ENCODE results near the gene ATP5F1A.
"Not testable (repeated sequence)": the region's sequence is repeated elsewhere in the genome, so short reads cannot be mapped to it uniquely, and the experiment has no call there.

The ATP5F1A gene

DNA sequence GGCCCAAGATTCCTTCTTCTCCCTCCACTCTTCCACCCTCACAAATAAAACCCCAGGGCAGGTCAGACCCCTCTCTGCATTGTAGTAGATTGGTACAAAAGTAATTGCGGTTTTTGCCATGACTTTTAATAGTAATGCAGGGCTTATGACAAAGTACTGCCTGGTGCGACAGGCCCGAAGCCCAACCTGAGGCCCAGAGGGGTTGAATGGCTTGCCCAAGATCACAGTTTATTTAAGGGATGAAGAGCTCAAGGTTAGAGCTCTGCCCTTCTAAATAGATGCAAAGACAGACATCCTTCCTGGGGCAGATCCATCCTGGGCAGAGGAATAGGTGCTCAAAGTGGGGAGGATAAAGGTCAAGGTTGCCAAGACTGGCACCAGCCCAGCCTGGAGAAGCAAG is 25.1 kb downstream of the ATP5F1A start:
- DNase-seq, result no peak

DNA sequence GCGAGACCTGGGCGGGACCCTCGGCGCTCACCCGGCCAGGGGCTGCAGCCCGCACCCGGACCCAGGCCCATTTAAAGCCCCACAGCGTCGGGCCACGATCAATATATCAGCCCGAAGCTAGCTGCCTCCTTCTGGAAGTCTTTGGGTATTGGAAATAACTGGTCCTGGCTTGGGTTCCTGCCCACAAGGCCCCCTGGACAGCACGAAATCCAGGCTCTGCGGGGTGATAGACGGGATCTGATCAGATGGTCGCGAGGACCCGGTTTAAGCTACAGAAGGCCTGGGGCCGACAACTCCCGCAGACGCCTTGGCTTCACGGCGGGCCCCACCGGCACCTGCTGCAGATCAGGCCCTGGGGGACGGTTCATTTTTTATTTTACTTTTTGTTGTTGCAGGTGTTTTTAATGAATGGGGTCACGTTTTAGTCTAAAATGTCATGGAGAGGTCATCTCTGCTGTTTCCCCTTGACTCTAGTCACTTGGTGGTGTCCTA is 25.7 kb downstream of the ATP5F1A start:
- DNase-seq, result no peak

DNA sequence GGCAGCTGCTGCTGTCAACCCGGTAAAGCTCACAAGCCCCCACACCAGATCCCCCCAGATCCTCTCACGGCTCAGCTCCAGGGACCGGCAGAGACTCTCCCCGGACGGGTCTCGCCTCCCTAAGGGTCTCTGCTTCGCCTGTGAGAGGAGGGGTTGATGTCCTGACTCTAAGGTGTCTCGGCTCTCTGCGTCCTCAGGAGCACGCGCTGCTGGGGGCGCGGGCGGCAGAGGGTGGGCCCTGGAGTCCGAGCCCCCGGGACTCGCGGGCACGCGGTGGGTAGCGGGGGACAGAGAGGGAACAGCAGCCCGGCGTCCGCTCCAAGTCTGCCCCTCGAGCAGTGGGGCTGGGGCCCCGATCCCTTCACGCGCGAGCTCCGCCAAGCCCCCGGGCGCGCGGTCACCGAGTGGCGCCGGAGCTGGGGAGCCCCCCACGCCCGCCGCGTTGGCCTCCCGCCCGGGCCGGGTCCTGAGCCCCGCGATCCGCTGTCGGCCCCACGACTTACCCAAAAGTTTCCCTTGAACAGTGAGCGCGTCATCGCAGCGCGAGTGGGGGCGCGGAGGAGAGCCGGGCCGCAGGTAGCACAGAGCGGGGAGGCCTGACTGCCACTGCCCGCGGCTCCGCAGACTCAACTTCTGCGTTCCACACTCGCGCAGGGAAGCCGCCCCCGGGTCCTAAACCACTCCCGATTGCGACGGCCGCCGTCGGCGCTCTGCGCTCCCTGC is 26.3 kb downstream of the ATP5F1A start, which contains the start of gene PSTPIP2:
PSTPIP2 (minus strand) TSS at position 608 of the 723 bp plus-strand sequence; CDS start at position 536, 72 bp downstream.
- DNase-seq, result peak; percentile 34

DNA sequence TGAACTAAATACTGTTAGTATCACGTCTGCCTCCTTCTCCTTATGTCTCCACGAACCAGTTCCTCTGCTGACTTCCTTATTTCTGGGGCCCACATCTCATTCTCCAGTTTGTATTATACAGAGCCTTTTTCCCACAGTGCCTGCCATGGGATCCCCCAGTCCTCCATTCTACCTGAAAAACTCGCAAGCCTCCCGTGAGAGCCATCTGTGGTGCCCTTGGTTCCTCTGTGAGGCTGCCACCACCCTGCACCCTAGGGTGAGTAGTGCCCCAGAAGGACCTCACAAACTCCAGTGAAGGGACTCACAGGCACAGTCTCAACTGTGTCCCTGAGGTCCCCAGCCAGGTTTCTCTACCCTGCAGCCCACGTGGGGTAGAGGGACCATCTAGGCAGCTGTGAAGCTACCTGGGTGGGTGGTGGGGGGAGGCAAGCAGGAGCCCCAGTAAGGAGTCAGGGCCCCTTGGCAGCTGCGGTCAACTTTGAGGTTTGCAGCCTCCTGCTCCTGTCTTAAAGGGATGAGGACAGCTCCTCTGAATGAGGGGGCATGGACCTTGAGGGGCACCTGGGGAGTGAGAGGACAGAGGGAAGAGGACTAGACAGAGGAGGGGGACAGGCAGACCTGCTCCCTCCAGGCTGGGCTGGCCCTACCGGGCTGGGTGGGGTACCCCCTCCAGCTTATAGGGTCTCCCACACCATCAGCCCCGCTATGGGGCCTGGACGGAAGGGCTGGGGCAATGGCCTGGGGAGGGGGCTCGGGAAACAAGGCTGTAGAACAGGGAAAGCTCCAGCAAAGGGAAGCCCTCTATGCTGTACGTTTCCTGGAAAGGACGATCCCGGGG is 27.1 kb downstream of the ATP5F1A start:
- no peak for DNase-seq

DNA sequence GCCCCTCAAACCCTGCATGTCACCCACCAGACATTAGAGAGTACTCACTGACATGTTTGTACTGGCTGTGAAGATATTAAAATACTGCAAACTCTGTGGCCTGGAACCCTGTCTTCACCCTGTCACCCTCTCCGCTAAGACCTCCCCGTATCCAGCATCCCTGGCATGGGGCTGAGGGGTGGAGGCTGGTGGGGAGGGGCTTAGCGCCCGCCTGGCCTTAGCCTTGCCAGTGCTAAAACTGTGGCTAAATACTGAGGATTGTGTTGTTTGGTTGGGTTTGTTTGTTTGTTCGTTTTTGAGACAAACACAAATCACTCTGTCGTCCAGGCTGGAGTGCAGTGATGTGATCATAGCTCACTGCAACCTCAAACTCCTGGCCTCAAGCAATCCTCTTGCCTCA is 27.9 kb downstream of the ATP5F1A start:
- no peak for DNase-seq

DNA sequence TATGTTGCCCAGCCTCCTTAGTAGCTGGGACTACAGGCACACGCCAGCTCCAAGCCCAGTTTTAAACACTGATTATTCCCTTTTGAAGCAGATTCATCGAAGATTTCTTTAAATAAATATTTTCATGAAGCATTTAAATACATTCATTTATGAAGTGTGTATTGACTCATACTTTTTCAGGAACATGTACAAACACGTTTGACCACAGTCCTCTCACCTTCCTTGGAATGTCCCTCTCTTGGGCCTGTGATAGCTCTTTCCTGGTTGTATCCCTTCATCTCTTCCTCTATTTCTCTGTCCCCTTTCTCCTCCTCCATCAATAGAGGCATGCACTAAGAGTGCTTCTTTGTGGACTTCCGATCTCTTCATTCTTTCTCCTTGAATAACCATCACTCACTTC is 28.6 kb downstream of the ATP5F1A start:
- DNase-seq, result no peak

DNA sequence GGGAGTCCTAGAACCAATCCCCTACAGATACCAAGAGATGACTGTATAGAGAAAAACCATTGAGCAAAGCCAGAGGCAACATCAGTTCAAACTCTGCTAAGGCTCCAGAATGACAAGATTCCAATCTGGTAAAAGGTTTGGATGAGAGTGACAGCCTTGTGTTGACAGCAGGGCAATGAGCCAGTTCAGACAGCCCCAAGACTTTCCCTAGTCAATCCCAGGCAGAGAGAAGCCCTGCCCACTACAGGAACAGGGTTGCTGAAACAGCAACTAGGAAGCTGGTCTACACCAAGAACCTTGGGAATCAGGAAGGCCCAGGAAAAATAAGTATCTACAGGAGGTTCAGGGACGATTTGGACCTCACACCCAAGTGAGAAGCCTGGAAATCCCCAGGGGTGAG is 29.3 kb downstream of the ATP5F1A start:
- no peak for DNase-seq

DNA sequence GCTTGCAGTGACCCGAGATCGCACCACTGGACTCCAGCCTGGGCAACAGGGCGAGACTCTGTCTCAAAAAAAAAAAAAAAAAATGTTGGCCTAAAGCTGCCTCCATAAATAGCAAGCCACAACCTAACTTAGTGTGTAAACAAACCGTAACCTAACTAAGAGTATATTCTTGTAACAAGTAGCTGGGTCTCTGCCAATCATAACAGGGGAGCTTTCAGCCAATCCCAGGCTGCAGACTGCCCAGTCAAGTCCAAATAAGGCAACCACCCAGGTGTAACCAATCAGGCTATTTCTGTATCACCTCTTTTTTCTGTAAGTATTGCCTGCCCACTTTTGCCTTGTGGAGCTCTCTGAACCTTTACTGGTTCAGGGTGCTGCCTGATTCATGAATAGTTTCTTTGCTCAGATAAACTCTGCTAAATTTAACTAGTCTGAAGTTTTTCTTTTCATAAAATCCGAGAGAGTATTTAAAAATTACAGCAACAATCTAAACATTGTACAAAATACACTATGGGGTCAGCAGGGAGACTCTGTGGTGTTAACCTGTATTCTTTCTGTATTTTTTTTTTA is 30.6 kb downstream of the ATP5F1A start:
- no peak for DNase-seq

DNA sequence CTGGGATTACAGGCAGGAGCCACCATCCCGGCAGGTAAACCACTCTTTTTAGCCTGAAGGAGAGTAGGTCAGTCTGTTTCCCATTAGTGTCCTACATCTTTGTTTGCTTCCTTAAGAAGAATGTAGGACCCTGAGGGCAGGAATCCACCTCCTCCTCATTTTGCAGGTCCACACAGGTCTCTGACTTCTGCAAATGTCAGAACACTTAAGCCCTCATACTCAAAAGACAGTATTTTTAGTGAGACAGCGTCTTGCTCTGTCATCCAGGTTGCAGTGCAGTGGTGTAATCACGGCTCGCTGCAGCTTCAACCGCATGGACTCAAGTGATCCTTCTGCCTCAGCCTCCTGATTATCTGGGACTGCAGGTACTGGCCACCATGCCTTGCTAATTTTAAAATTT is 35.3 kb downstream of the ATP5F1A start:
- DNase-seq, result no peak

DNA sequence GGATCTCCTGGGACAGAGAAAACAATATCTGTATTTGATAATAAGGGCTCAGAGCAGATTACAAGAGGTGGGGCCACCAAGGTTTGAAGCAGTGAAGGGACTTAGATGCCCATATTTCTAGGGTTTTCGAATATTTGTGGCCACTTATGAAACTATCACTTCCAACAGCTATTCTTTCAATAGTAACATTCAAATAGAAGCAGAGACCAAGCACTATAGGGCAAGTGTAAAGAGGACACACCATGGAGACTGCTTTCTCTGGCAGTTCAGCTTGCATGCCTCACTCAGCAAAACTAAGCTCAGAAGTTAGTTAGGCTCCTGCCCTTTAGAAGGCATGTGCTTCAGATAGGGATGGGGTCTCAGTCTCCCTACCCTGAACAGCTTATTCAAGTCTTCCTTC is 36.3 kb downstream of the ATP5F1A start:
- DNase-seq, result no peak

DNA sequence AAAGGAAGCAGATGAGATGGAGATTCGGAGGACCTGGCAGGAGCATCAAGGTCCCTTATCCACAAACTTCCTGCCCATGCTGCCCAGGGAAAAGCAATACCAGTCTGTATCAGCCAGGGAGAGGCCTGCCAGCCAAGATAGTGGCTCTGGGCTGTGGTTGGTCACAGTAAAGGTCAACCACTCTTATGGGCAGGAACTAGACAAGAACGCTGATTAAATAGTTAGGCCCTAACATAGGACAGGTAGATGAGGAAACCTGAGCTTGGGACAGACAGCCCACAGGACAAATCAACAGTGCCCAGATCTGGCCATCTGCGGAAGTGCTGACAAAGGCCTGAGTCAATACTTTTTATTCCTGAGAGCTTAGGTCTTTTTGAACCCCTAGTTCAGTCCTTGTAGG is 36.7 kb downstream of the ATP5F1A start:
- DNase-seq, result no peak

DNA sequence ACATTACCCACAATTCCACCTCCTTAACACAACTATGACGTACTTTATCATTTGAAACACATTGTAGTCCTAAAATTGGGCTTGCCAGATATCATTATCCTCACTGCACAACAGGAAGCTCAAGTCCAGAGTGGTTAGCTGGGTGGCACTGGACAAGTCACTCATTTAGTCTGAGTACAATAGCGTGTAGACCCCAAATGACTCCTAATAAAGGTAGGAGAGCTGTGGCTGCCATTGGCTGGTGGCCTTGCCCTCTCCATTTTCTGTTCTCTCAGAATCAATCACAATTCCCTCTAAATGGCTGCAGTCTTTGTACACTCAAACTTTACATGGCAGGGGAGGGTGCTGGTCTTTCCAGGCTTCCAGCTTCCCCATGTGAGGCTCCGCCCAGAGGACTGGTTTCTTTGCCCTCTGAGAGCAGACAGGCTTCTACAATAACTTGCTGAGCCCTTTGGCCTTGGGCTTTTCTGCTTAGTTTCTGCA is 37.7 kb downstream of the ATP5F1A start:
- no peak for DNase-seq

DNA sequence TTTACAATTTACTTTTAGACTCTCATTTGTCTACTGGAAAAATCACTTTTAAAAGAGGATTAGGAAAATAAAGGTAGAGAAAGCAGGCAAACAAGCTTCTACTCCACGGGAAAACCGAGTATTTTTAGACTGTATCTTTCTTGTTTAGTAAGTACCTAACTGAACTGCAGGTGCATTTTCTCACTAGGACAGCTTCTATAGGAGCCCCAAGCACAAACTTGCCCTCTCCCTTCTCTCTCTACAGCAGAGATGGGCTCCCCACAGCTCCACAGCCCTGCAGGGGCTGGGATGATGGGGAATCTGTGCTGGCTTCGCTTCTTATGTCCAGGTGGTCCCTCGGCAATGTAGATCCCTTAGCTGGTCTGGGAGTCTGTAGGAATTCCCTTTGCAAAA is 42.3 kb downstream of the ATP5F1A start:
- no peak for DNase-seq

DNA sequence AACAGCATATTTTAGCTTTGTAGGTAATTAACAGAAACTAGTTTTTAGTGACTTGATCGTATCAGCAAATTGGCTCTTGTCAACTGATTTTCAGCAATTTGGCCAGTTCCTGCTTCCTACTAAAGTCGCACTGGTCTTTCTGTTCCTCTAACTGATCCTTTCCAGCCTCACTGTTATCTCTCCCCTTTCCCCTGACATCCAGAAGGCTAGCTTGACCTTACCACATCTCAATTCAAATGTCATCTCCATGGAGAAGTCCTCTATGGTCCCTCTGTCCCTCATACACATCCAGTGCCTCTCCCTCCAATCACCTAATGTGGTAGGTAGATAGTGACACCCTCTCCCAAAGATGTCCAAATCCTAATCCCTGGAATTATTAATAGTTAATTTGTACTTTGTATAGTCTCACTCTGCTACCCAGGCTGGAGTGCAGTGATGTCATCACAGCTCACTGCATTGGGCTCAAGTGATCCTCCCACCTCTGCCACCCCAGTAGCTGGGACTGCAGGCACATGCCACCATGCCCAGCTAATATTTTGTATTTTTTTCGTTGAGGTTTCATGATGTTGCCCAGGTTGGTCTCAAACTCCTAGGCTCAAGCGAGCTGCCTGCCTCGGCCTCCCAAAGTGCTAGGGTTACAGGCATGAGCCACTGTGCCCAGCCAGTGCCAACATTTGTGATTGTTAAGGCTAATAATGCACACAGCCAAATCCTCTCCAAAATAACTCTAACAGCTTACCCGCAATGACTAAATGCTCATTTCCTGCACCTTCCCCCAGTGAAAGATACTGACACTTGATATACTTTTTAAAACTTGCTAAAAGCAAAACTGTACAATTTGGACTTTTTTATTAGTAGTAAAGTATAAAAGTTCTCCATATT is 42.9 kb downstream of the ATP5F1A start:
- no peak for DNase-seq

DNA sequence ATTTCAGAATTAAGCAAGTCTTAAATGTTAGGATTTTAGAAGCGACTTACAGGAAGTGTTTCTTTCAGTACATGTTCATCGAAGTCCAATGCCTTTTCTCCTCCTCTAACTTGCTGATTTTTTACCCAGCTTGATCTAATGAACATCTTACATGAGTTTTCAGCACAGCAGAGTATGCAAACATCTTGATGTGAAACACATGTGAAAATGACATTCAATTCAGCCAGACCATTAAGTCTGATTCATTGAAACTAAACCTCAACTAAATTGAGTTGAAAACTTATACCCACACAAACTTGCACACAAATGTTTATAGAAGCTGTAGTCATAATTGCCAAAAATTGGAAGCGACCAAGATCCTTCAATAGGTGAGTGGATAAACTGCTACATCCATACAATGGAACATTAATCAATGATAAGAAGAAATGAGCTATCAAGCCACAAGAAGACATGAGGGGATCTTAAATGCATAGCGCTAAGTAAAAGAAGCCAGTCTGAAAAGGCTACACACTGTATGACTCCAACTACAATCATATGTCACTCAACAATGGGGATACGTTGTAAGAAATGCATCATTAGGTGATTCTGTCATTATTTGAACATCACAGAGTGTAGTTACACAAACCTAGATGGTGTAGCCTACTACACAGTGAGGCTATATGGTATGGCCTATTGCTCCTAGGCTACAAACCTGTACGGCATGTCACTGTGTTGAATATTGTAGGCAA is 44.6 kb downstream of the ATP5F1A start:
- DNase-seq, result no peak

DNA sequence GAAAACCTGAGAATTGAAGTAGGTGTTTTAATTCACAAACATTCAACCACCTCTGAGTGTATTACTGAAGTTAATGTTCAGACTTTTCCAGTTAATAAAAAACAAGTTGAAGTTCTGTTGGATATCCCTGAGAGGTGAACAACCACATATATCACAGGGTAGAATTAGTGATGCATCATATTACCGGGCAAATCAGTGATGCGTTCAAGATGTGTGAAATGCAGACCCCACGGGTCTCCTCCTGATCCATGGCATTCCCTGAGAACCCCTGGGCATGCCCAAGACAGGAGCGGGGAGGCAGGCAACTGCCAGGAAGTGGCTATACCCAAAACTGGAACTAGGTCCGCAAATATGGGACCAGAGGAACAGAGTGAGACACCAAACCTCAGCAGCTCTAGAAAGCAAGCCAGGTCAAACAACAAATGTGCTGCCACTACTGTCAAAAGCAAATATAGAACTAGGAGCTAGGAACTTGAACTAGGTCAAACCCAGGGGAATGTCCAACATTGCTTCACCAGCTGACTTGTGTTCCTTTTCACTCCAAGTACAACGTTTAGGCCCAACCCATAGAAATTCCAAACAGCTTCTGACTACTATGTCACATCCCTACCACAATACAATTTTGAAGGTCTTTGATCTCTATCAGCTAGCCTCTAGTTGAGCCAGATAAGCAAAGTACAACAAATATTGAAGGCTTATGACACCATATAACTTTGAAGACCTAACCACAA is 46.2 kb downstream of the ATP5F1A start:
- peak; percentile 69 for DNase-seq

DNA sequence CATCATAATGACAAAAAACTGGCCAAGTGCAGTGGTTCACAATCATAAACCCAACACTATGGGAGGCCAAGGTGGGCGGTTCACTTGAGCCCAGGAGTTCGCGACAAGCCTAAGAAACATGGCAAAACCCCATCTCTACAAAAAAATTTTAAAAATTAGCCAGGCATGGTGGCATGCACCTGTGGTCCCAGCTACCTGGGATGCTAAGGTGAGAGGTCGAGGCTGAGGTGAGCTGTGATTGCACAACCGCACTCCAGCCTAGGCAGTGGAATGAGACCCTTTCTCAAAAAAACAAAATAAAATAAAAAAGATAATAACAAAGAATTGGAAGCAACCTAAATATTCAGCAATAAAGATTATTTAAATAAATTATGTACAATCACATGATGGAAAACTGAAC is 47.8 kb downstream of the ATP5F1A start:
- DNase-seq, result no peak

DNA sequence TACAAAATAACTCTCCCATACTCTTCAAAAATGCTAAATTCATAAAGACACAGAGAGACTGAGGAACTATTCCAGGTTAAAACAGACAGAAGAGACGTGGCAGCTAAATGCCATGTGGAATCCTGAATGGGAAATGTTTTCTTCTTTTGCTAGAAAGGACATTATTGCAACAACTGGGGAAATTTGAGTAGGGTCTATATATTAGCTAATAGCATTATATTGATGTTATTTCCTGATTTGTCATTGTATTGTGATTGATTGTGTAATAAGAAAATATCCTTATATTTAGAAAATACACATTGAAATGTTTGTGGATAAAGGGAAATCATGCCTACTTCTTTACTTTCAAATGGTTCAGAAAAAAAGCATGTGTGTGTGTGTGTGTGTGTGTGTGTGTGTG is 49.5 kb downstream of the ATP5F1A start:
- DNase-seq, result no peak

DNA sequence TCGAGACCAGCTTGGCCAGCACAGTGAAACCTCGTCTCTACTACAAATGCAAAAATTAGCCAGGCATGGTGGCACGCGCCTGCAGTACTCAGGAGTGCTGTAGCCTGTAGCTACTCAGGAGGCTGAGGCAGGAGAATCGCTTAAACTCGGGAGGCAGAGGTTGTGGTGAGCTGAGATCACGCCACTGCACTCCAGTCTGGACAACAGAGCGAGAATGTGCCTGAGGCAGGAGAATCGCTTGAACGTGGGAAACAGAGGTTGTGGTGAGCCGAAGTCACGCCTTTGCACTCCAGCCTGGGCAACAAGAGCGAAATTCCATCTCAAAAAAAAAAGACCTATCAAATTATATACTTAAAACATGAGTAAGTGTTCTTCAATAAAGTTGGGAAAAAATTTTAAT is 50.7 kb downstream of the ATP5F1A start:
- not testable (repeated sequence) for DNase-seq

DNA sequence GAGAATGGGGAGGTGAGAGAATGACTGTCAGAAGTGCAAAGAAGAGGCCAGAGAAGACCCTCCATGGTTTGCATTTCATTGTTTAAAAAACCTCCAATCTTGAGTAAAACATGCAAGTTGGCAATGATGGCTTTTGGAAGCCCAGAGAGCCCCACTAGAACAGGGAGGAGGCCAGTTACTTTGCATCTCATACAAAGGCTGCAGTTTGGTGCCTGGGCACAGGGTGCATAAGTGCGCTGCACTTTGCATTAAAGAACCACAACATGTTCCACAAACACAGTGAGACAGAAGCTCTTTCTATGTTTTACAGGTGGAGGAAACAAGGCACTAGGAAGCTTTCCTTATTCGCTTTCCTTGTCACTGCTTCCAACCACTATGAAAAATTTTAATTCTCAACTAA is 51.4 kb downstream of the ATP5F1A start:
- no peak for DNase-seq

DNA sequence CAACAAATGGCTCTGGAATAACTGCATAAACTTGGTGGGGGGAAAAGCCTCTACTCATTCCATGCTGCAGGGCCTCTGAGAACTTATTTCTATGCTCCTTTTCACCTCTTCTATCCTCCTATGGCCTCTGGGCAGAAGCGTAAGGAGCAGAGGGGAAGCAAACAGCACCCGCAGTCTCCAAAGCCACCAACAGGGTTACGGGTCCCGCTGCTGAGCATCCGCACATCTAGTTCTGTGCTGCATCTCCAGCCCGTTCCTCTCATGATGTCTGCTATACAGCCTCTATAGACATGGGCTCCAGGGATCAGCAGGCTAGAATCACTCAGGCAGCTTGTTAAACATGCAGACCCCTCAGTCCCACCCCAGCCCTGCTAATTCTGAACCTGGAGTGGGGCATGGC is 52.0 kb downstream of the ATP5F1A start:
- no peak for DNase-seq
